HG03575 (cell line): Measurements from ENCODE around the gene POLDIP3.

Source experiments
- ATAC-seq: cut with Tn5 transposase; IDR thresholded peaks from one replicate; pipeline ENCODE4 v1.9.1; 2021; ENCODE audit not compliant: unreplicated experiment, insufficient number of reproducible peaks, low FRiP score; ENCODE audit errors: extremely low read depth

The POLDIP3 gene, protein sequence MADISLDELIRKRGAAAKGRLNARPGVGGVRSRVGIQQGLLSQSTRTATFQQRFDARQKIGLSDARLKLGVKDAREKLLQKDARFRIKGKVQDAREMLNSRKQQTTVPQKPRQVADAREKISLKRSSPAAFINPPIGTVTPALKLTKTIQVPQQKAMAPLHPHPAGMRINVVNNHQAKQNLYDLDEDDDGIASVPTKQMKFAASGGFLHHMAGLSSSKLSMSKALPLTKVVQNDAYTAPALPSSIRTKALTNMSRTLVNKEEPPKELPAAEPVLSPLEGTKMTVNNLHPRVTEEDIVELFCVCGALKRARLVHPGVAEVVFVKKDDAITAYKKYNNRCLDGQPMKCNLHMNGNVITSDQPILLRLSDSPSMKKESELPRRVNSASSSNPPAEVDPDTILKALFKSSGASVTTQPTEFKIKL

DNA sequence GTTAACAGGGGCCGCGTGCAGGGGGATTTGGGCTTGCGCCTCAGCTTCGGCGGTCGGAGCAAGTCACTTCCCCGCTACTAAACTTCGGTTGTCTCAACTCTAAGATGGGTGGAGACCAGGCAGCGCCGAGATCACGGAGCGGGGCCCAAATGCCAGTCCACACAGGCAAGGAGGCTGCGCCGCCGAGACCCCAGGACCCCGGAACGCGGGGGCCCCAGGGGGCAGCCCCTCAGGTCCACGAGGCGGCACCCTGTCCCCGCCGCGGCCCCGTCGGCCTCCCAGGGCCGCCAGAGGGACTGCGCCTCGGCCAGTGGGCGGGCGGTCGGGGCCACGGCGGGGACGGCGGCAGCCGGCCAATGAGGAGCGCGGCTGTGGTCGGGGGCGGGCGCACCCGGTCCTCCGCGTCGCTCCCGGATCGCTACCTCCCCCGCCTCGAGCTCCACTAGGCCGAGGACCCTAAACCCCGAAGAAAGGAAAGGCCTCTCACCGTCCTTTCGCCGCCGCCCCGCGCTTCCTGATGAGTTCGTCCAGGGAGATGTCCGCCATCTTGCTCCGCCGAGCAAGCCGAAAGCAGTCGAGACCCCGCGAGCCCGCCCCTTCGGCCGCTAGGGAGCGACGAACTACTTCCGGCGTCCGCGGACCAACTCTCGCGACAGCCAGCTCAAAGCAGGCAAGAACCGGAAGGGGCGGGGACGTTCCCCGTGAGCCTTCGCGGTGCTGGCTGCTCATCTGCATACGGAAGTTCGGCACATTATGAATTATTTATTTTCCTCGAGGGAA is at the start of gene POLDIP3:
Gene POLDIP3, minus strand, starts transcription at position 572 of the 780 bp plus-strand sequence. Its CDS starts 26 bp downstream, at position 546.
- peak; percentile 34 for ATAC-seq

DNA sequence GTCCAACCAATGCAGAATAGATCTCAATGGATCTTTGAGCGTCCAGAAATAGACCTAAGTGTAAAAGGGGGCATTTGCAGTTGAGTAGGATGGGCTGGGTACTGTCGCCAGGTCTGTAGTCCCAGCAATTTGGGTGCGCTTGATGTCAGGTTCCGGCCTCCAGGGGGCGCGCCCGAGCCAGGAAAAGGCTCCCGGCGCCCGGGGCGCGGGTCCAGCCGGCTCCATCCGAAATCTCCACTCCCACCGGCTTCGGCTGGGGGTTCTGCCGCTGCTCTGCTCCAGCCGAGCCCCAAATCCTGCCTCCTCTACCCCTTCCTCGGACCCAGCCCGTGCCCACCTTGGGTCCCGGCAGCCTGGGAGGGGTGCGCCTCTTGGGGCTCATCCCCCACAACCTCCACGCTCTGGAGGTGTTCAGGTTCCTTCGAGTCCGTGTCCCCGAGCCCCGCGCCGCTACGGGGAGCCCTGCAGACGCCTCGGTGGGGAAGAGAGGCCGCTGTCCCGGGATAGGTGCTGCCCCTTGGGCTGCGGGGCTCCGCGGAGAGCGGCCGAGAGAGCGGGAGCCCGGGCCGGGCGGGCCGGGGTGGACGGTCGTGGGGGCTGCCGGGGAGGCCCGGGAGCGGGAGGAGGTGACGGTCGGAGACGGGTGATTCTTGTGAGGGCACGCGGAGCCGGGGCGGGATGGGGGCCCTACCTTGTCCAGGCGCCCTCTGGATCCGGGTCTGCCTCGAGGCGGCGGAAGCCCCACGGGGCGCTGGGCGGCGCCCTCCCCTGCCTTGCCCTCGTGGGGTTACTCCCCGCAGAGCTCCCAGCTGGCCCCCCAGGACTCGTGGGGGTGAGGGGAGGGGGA is 47.5 kb upstream of the POLDIP3 start:
- ATAC-seq, result no peak

DNA sequence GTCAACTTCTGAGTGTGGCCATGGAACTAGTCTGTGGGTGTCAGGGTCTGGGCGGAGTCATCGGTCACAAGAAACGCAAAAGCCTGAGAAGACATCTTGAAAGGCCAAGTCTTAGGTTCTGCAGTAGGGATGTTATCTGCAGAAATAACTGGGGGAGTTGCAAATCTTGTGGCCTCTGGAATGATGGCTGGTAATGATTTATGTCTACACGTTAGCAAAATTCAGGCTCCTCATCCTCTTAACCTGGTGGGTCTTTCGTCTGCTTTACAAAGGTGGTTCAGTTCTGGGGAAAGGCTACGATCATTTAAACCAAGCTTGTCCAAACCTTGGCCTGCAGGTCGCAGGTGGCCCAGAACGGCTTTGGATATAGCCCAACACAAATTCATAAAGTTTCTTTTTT is 41.9 kb upstream of the POLDIP3 start:
- no peak for ATAC-seq

DNA sequence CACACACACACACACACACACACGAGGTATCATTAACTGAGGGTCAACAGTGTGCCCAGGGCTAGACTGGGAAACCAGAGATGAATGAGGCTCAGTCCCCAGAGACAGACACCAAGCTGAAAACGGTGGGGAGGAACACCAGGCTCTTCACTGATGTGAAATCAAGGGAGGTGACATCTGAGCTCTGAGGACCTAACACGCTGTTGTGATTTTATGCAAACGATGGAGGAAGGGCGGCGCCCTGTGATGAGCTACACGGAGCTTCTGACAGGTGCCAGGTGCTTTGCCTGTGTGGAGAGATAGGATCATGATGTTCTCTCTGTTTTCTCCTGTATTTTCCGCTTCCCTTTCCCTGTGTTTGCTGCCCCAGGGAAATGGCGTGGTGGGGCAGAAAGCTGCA is 41.0 kb upstream of the POLDIP3 start:
- no peak for ATAC-seq

DNA sequence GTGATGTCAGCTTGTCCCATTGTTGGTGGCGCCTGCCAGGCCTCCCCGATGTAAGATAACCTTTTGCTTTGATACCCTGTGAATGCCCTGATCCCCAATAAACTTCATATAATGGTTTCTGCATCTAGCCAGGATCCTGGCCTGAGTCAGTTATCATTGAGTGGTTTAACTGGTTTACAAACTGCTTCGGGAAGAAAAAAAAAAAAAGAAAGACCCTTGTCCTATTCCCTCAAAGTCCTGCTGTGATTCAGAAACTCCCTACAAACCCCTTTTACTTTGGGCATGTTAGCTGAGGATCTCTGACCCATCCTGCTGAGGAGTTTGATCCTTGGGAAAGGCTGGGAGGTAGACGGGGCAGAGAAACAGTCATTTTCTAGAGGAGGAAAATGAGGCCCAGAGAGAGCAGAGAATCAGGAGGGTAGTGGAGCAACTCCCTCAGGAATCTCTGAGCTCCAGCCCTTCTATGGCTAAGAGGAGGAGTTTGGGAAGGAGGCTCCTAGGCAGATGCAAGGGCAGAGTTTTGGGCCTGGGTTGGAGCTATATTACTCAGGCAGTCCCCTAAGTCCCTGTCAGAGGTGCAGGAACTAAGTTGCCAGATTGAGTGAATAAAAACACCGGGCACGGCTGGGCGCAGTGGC is 39.9 kb upstream of the POLDIP3 start:
- no peak for ATAC-seq

DNA sequence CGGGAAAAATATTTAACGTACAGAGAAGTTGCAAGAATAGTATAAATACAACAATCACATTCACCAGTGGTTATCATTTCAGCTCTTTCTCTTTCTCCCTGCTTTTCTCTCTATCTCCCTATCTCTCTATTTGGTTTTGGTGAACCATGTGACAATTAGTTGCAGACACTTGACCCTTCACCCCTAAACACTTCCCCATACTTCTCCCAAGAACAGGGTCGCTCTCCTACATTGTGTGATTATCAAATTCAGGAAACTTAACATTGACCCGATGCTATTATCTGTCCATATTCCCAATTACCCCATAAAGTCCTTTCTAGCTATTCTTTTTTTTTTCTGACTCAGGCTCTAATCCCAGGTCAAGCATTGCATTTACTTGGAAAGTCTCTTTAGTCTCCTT is 39.3 kb upstream of the POLDIP3 start:
- ATAC-seq, result no peak

DNA sequence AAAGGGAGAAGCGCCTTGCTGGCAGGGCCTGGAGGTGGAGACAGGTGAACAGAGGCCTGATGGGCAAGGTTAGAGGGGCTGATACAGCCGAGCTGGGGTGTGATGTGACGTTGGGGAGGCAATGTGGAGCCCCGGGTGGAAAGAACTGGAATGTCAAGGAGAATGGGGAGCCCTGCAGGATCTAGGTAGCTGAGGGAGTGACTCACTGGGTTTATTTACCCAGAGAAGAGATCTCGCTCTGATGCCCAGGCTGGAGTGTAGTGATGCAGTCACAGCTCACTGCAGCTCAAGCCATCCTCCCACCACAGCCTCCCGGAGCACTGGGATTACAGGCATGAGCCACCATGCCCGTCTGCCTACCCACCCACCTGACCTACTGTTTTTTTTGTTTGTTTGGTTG is 36.5 kb upstream of the POLDIP3 start:
- ATAC-seq, result no peak

DNA sequence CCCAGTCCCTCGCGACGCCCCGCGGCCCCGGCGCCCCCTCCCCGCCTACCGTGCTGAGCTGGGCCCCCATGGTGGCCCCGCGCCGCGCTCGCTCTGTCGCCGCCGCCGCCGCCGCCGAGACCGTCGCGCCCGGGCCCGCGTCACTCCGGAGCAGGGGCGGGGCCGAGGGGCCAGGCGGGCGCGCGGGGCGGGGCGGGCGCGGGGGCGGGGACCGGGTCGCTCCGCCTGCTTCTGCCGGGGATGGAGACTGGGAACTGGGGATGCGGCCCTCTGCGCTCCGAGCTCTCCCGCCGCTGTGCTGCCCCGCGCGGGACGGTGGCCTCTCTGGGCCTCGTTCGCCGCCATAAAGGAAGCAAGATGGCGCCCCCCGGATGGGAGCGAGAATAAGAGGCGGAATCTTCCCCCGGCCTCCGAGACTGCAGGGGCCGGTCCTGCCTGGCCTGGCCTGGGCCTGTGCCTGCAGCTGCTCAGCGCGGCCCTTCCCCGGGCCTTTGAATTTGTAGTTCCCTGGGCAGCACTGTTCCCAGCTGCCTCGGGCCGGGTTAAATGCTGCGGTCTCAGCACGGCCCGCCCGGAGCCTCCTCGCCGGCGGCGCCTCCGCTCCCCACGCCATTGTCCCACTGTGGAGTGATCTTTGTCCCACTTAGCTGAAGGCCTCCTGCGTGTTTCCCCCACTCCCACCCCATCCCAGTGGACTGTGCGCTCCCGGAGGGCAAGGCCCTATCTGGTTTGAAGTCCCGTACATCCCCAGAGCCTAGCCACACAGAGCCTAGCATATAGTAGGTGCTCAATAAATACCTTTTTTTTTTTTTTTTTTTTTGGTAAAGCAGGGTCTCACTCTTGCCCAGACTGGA is 34.8 kb upstream of the POLDIP3 start, which contains the start of gene CYB5R3:
Gene CYB5R3, minus strand, starts transcription at position 147 of the 854 bp plus-strand sequence. Its CDS starts 77 bp downstream, at position 70.
- ATAC-seq, result no peak

DNA sequence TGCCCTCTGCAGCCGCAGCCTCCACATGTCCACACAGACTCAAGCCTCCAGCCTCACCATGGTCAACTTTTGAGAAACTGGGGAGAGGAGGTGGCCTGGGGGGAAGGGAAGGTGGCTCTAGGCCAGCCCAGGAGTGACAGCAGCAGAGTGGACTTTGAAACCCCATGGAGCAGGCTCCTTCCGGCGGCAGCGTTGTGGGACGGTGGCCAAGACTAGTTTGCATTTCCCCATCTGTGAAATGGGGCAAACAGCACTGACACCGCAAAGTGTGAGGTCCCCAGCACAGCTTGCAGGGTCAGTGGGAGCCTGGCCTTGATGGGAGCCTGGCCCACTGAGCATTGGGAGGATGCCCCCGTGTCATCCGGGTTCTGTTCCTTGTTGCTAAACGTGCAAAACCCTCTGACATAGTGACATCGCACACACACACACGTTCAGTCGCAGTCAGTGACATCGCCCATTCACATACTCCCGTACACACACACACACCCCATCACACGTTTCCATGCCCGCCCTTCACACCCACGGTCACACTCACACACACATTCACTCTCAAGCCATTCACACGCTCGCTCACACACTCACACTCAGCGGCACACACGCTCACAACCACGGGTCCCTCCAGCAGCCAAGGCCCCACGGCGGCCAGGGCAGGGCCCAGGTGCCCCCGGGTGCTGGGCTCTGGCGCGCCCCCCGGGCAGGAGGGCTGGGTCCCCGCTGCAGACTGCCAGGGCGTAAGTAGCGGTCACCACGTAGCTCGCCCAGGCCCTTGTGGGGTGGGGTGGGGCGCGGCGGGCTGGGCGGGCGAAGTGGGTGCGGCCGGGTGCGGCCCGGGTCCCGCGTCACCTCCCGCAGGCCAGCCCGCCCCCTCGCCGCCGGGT is 33.9 kb upstream of the POLDIP3 start:
- no peak for ATAC-seq

DNA sequence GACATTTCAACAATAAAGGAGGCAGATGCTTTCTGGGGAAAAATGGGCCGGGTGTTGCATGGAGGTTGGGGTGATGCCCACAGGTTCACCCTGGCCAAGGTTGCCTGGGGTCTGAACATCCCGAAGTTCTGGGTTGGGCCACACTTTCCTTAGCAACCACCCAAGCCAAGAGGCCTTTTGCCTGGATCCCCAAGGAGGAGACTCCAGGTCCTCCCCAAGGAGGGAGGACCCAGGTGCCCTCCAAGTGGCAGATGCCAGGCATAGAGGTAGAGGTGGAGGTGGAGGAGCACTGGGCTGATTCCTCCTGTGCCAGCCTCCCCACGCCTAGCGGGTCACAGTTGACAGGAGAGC is 33.3 kb upstream of the POLDIP3 start:
- ATAC-seq, result no peak

DNA sequence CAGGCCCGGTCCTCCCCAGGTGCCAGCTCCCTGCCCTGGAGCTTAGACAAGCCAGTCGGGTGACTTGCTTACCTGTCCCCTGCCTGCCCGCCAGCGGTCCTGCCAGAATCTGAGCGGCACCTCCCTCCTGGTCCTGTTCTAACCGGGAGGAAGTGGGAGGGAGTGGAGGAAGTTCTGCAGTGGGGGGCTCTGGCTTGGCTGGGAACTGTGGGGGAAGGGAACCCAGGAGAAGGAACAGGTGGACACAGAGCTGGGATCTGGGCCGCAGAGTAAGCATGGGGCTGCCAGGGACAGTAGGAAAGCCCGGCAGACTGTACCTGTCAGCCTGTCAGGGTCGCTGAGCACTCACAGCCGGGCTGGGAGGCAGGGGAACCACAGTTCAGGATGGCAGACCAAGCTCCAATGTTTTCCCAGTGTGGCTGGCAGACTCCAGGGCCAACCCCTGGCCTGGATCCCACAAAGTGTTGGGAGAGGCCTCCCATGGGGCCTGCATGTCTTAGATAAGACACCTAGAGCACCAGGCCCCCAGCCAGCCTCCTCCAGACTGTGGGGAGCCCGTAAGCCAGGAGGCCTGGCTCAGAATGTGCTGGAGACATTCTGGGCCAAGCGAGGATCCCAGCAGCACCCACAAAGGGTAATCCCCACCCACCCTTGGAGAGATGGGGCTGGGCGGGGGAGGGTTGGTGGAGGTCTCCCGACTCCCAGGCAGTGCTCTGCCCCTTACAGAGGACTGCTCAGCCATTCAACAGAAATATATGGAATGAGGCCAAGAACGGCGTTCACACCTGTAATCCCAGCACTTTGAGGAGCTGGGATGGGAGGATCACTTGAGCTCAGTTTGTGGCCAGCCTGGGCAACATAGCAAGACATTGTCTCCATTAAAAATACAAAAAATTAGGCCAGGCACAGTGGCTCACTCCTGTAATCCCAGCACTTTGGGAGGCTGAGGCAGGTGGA is 32.2 kb upstream of the POLDIP3 start:
- ATAC-seq, result no peak

DNA sequence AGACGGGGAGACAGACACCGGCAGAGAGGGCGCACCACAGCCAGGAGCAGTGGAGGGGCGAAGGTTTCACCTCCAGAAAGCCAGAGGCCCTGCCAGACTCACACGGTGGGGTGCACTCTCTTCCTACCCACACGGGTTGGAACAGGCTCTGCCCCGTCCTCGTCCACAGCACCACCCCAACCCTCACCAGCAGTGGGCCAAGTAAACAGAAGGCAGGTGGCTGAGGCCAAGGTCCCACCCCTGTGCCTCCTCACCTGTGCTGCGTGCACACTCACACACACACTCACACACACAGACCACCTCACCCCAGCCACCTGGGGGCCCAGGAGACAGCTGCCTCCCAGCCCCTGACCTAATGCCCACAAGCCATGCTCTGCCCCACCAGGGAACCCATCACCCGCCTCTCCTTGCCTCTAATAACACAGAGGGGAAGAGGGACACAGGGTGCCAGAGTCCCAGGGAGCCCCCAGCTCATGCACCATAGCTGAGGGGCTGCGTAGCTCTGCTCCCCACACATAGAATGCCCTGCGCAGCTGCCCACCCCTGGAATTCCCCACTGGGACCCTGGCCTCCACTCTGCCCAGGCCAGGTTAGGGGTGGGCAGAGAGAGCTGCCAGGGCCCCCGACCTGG is 31.4 kb upstream of the POLDIP3 start:
- ATAC-seq, result no peak

DNA sequence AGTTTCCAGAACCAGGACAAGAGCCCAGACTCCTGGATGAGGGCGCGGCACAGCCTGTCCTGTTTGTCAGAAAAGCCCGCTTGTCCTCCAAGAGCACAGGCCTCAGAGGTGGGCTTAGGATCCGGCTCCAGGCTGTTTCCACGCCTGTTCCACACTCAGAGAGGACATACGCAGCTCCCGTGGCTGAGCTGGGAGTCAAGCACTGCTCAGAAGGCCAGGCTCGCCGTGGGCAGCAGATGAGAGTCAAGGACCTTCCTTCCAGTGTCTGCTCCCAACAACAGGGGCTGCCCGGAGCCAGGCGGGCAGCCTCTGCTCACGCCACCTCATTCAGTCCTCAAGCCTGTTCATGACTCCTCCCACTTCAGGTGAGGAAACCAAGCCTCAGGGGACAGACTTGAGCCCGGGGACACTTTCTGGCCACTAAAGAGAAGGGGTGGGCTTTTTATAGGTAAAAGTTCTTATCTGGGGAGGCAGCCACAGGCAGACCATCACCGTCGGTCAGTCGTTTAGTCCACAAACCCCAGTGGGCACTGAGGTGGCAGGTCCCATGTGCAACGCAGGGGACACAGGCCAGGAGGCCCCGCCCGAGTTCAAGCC is 30.8 kb upstream of the POLDIP3 start:
- no peak for ATAC-seq

DNA sequence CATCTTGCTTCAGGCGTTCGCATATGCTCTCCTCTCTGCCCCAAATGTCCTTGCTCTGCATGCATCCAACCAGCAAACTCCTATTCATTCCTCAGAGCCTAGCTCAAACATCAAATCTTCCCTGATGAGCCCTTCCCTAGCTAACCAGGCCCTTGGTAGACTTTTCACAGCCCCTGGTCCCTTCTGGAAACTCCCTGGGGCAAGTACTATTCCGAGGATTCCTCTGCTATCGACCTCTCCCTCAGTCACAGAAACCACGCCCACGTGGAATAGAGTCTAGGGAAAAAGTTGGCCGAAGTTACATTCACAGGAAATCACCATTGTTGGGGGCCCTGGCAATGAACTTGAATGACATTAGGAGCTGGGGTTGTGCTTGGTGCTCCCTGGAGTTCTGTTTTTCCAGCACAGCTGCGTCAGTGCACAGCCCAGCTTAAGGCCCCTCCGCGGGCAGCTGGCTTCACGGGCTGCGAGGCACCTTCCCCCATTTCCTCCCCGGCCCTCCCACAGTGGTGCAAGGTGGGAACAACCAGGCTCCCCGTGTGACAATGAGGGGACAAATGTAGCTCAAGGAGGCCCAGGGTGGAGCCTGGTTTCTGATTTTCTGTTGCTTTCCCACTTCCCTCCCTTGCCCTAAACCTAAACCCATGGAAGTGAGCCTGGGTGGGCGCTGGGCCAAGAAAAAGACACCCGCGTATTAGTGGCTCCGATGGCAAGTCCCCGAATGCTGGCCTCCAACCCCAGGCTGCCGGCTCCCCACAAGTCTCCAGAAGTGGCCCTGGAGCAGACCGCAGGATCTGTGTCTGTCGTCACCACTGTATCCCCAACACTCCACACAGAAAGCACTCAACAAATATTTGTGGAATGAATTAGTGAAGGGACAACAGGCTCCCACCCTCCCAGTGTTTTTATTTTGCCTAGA is 30.0 kb upstream of the POLDIP3 start:
- no peak for ATAC-seq
